GM10266 (cell line): ENCODE data around the gene ASZ1.
"Not testable (repeated sequence)": the region's sequence is repeated elsewhere in the genome, so short reads cannot be mapped to it uniquely, and the experiment has no call there.

Source experiments
- DNase-seq: peaks from one replicate; pipeline ENCODE4 v3.0.0; 2012; ENCODE audit errors: extremely low spot score
- TF ChIP-seq, protein P1 (sequence below): IDR thresholded peaks from 2 replicates; pipeline ENCODE4 v1.5.1; 2012; ENCODE audit warnings: mild to moderate bottlenecking, low read depth; ENCODE audit not compliant: control insufficient read depth, insufficient read depth; ENCODE audit errors: missing control alignments

ASZ1 gene

DNA sequence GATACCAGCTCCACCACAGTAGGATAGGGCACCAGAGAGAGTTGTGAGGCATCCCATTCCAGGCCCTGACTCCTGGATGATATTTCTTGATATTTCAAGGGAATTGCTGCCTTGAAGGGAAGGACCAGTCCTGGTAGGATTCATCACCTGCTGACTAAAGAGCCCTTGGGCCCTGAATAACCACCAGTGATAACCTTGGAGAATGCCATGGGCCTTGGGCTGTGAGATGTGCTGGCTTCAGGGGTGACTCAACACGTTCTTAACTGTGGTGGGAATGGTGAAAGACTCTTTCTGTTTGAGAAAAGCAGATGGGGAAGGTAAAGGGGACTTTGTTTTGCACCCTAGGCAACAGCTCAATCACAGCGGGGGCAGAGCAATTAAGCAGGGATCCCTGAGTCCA lies 21.4 kb upstream of the ASZ1 start:
- TF ChIP-seq, protein P1, sequence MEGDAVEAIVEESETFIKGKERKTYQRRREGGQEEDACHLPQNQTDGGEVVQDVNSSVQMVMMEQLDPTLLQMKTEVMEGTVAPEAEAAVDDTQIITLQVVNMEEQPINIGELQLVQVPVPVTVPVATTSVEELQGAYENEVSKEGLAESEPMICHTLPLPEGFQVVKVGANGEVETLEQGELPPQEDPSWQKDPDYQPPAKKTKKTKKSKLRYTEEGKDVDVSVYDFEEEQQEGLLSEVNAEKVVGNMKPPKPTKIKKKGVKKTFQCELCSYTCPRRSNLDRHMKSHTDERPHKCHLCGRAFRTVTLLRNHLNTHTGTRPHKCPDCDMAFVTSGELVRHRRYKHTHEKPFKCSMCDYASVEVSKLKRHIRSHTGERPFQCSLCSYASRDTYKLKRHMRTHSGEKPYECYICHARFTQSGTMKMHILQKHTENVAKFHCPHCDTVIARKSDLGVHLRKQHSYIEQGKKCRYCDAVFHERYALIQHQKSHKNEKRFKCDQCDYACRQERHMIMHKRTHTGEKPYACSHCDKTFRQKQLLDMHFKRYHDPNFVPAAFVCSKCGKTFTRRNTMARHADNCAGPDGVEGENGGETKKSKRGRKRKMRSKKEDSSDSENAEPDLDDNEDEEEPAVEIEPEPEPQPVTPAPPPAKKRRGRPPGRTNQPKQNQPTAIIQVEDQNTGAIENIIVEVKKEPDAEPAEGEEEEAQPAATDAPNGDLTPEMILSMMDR = no peak
- DNase-seq = no peak

DNA sequence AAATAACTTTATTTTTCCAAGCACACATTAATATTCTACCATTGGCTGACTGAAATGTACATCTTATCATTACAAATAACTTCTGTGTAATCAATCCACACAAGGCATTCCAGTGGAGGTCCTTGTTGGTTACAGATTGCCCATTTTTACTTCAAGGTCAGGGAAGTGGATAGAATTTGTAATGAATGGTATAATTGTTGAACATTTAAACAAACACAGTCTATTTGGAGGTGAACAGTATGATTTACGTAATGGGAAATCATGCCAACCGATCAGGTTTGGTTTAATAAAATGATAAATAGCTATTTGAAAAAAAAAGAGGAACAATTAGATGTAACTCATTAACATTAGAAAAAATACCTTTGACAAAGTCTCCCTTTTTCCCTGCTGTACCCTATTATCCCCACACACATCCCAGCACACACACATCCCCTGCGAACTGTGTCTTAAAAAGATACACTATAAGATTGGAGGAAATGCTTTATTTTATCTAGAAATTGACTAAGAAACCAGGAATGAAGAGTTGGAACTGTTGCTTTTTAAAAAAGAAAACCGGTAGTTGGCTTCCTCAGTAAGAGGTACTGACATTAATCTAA lies 19.0 kb upstream of the ASZ1 start:
- DNase-seq = no peak
- TF ChIP-seq, protein P1 = no peak

DNA sequence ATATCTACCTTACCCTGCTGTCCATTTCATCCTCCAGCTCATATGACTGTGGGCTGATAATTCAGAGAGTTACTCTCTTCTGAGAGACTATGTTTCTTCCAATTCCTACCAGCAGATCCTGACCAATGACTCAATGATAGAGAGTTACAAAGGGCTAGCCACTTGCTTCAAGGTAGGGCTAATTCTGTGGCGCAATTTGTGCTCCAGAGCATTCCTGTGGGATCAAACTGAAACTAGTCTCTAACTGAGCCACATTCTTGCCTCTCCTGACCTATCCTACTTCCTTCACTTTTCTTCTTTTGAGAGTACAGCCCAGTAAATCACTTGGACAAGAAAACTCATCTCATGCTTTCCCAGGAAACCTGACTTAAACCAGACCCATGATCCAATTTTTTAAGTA lies 17.9 kb upstream of the ASZ1 start:
- DNase-seq = no peak
- TF ChIP-seq, protein P1 = no peak

DNA sequence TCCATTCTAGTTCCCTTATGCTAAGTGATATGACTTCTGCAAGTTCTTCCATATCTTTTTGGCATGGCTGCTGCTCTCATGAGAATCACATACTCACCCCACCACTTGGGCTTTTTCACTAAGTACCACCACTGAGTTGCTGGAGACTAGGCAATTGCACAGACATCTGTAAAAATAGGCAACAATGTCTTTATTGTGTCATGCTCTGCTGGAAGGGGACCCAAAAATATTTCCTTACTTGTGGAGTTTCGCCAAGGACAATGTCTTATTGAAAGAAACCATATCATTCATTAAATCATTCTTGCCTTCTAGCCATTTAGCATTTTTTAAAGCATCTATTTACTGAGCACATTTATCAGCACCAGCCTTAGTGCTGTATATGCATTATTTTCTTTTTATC lies 17.4 kb upstream of the ASZ1 start:
- TF ChIP-seq, protein P1 = no peak
- no peak for DNase-seq

DNA sequence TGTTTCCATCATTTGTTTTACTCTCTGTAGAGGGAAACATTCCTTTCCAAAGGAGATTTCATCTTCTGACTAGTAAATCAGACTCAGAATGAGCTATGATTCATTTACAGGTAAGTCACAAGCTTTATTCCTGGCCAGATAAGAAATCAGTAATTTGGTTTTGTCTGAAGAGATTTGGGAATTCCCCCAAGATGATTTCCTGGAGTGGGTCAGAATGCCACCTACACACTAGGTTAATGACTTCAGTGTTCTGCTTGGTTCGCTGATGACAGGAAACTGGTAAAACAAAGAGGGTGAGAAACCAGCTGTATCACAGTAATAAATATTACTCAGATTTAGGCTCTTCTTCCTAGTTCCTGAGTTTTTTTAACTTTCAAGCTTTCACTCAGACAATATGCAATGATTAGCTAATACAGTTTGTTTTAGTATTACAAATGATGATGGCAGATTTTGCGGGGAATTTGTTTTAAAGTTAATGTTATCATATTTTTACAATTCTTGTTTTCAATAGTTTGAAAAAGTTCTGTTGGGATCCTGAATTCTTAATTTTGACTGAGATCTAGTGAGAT lies 8.3 kb upstream of the ASZ1 start:
- TF ChIP-seq, protein P1 = no peak
- peak; percentile 43 for DNase-seq

DNA sequence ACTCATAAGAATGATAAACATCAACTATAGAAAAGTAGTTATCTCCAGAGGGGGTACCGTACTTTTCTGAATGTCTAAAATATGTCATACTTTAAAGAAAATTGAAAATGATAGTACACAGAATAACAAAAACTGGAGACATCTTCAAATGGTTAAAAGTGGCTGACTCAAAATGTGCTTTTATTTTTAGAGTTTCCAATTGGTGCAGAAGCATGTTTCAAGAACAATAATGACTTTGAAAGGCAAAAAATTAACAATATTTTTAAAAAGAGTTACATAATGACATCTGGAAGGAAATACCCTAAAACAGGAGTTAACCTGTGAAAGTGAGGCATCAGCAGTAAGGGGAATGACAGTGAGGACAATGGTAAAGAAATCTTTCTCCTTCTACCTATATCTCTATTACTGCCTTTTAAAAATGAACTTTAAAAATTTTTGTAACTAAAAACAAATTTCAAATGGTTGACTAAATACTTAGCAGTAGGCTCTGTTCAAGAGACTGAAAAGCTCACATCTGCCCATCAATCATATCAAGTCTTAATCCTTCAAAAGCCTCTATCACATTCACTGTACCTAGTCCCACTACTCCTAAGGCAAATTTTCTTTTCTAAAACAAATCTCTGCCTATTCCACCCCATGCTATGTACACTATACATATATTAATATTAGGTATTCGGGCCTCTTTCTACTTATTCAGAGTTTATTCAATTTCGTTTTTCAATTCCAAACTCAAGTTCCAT lies 3.0 kb downstream of the ASZ1 start:
- peak; percentile 23 for DNase-seq
- TF ChIP-seq, protein P1 = no peak

DNA sequence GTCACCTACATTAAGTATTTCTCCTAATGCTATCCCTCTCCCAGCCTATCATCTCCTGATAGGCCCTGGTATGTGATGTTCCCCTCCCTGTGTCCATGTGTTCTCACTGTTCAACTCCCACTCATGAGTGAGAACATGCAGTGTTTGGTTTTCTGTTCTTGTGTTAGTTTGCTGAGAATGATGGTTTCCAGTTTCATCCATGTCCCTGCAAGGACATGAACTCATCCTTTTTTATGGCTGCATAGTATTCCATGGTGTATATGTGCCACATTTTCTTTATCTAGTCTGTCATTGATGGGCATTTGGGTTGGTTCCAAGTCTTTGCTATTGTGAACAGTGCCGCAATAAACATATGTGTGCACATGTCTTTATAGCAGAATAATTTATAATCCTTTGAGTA lies 12.7 kb downstream of the ASZ1 start:
- not testable (repeated sequence) for DNase-seq
